NCI-H2081 (cell line): ENCODE results near the gene SLC35F3.
"Not testable (repeated sequence)": the region's sequence is repeated elsewhere in the genome, so short reads cannot be mapped to it uniquely, and the experiment has no call there.

Source experiments
- DNase-seq, 2 experiments: peaks; one replicate each; lab custom pipeline; 2025; lab: John Stamatoyannopoulos, UW

Gene SLC35F3

DNA sequence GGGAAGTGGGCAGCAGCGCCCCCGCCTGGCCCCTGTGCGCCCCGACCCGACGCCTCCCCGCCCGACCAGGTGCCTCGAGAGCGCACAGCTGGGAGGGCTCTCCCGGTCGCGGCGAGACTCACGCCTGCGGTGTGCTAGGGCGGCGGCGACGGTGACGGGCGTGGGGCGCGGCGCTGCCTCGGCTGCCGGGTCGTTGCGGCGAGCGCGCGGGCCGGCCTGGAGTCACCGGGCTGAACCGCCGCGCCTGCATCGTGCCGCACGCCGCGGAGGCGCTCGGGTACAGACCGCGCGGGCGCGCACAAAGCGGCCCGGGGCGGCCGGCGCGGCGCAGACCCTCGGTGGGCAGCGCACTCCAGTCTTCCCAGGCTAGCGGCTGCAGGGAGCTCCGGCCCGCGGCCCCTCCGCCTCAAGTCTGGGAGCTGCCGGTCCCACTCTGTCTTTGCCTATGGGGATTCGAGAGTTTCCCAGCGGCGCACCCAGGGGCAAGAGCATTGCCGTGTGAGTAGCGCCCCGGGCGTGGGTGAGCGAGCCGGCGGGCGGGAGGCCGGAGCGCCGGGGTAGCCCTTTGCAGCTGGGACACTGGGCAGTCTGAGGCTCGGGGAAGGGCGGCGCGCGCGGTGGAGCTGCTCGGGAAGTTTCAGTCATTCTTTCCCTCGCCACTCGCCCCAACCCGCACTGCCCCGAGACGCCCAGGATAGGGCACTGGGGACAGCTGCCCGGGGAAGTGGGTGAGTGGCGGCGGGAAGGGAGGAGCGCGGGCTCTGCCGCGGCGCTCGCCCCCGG lies at the start of gene SLC35F3:
Gene SLC35F3, plus strand, starts transcription at position 44 of the 783 bp plus-strand sequence.
- DNase-seq: peak; percentile 78

DNA sequence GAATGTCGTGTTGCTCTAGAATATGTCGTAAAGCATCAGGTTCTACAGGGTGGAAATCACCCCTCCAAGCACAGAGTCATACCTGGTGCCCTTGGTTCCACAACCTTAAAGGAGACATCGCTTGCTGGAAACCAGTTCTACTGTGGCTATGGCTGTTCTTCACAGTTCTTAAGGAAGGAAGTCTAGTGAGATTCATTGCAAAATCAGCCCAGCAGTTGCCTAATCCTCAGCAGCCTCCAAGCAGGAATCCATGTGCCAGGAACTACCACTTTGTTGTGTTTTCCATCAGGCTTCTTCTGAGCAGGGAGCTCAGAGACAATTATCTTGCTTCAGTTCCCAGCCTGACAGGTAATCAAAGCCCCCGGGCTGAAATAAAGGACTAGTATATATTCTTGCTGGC lies 45.0 kb upstream of the SLC35F3 start:
- DNase-seq: no peak

DNA sequence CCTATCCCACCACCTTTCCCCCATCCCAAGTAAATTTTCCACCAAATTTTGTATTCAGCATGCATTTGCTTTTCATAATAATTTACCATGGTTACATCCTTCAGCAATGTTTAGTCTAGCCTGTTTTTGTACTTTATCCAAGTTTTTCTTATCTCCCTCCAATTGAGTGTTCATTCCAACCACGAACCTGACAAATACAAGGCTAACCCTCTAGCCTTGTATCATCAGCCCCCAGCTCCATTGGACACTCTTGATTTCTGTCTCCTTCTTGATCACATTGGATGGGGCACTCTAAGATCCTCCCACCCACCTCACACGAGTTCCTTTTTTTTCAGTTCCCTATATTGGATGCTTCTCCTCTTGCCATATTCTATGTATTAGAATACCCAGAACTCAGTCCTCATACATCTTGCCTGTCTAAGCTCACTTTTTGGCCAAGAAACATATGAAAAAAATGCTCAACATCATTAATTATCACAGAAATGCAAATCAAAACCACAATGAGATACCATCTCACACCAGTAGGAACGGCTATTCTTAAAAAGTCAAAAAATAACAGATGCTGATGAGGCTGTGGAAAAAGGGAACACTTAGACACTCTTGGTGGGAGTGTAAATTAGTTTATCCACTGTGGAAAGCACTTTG lies 40.5 kb upstream of the SLC35F3 start:
- no peak for DNase-seq

DNA sequence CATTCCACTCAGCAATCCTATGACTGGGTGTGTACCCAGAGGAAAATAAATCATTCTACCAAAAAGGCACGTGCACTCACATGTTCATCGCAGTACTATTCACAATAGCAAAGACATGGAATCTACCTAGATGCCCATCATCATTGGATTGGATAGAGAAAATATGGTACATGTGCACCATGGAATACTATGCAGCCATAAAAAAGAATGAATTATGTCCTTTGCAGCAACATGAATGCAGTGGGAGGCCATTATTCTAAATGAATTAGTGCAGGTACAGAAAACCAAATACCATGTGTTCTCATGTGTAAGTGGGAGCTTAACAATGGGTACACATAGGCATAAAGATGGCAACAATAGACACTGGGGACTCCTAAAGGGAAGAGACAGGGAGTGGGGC lies 39.9 kb upstream of the SLC35F3 start:
- no peak for DNase-seq

DNA sequence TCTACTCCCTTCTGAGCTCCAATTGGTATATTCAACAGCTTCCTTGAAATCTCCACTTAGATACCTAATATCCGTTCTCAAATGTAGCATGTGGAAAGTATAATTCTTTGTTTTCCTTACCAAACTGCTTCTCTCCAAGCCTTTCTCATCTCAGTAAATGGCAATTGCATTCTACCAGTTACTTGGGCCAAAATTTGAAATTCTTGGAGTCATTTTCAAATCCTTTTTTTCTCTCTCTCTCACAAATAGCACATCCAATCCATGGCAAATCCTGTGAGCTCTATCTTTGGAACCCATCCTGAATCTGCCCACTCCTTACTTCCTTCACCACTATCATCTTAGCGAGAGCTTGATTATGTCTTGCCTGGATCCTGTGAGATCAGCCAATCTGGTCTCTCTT lies 39.3 kb upstream of the SLC35F3 start:
- no peak for DNase-seq

DNA sequence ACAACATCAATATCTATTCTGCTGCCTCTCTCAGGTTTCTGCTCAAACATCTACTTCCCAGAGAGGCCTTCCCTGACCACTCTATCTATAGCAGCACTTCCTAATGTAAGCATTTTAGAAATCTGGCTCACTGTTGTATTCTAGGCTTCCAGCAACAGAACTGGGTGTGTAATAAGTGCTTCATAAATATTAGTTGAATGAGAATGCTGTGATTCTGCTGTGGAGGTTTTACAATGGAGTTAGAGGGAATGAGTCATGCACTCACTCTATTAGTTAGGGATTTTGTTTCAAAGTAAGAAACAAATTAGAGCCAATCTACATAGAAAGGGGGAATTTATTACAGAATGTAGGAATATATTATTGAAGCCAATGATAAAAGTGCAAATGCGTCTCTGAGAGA lies 38.6 kb upstream of the SLC35F3 start:
- DNase-seq: no peak

DNA sequence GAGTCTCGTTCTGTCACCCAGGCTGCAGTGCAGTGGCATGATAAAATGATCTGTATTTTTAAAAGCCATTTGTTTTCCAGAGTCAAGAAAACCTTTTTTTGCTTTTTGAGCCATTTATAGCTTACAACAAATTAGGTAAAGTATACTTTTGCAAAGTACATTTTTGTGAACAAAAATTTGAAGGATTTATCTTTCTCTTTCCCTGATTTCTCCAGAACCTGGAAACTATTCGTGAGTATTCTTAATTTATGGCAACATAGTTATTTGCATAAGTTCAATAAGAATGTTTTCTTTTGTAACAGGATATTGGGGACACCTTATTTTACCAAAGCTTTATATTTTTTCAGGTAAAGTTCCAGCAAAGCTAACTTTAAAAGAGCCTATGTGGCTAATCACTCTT lies 37.4 kb upstream of the SLC35F3 start:
- DNase-seq: no peak

DNA sequence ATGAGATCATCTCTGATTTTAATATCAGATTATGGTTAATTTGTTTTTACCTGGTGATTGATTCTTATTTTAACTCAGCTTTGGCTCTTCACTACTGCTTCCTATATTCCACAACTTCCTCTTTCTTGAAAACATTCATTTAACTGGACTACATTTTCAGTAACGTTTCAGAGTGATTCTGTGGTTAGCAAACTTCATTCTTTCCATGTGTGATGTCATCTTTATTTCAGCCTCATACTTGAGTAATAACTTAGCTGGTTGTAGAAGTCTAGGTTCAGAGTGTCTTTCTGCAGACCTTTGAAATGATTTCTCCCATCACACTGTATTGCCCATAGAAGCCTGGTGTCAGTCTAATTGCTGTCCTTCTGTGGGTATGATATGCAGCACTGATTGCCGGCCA lies 36.0 kb upstream of the SLC35F3 start:
- no peak for DNase-seq

DNA sequence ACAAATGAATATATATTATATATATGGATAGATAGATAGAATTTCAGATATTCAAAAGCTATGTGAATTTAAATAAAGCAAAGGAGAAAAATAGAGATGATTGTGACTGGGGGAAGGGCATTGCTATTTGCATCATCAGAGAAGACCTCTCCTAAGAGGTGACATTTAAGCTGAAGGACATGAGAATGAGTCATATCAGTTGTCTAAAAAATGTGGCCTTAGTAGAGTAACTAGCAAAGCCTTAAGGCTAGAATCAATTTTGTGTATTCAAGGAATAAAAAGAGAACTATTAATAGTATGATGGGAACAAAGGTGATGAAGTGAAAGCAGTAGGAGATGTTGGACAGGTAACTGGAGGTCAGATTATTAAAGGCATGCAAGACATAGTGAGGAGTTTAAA lies 34.8 kb upstream of the SLC35F3 start:
- DNase-seq: no peak

DNA sequence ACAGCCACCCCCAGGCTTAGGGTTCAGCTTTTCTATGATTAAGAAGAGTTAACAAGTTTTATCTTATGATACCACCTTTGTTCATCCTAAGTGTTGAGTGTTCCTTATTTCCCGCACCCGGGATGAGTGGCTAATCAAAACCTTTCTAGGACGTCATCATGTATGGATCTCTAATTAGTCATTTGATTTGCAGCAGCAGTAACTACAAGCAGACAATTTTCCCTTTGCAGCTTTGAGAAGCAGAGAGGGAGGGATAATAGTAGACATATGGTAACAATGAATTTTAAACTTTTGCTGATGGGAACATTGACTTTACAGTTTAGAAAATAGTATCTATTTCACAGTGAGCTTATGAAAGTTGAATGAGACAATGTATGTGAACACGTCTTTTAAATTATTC lies 30.8 kb upstream of the SLC35F3 start:
- DNase-seq: no peak

DNA sequence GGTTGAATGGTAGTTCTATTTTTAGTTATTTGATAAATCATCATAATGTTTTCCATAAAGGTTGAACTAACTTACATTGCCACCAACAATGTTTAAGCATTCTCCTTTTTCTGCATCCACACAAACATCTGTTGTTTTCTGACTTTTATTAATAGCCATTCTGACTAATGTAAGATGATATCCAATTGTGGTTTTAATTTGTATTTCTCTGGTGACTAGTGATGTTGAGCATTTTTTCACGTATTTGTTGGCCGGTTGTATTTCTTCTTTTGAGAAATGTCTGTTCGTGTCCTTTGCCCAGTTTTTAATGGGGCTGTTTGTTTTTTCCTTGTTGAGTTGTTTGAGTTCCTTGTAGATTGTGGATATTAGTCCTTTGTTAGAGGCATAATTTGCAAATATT lies 24.6 kb upstream of the SLC35F3 start:
- no peak for DNase-seq

DNA sequence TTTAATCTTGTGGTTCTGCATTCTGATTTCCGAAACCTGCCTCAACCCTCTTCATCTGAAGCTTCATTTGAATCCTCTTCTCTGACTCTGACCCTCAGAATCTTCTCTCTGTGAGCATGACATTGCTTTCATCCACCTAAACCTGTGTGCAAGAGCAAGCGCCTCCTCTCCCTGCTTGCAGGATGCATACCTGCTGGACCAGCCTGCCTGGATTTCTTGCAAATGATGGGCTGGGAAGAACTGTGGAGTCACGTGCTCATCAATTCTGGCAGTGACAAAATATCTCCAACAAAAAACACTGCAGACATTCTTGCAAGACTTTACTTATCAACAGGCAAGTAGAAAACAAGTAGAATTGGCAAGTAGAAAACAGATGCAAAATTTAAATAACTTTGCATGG lies 20.8 kb upstream of the SLC35F3 start:
- DNase-seq: no peak

DNA sequence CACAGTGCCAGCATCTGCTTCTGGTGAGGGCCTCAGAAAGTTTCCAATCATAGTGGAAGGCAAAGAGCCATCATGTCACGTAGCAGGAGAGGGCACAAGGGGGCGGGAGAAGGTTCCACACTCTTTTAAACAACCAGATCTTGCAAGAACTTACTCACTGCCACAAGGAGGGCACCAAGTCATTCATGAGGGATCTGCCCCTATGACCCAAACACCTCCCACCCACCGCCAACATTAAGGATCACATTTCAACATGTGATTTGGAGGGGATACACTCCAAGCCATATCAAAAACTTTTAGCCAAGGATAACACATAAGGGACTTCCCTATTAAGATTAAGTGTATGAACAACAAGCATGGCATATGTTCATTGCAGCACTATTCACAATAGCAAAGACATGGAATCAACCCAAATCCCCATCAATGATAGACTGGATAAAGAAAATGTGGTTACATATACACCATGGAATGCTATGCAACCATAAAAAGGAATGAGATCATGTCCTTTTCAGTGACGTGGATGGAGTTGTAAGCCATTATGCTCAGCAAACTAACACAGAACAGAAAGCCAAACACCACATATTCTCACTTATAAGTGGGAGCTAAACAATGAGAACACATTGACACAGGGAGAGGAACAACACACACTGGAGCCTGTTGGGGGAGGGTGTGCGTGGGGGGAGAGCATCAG lies 19.9 kb upstream of the SLC35F3 start:
- no peak for DNase-seq

DNA sequence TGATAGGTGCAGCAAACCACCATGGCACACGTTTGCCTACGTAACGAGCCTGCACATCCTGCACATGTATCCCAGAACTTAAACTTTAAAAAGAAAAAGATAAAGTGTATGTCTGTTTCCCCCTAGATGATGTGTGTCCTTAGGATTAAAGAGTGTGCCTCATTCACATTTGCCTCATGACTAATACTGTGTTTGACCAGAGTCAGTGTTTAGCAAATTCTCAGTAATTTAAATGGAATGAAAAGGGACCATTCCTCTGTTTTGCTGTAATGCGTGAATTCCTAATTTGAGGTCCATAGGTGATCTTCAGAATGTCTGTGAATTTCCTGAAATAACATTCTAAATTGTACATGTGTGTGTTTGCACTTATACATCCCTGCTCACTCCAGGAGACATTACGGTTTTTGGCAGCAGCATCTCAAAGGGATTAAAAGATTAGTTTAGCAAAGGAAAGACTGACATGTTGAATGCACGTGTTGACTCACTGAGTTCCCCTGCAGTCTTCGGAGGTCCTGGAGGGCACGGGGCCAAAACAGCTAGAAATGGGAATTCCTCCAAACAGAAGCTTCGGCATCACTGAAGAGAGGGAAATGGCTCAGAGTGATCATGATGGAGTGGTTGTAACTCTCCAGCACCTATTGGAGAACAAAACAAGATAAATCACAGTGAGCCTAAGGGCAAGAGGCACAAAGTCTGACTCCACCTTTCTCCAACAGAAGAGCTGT lies 19.1 kb upstream of the SLC35F3 start:
- DNase-seq: no peak

DNA sequence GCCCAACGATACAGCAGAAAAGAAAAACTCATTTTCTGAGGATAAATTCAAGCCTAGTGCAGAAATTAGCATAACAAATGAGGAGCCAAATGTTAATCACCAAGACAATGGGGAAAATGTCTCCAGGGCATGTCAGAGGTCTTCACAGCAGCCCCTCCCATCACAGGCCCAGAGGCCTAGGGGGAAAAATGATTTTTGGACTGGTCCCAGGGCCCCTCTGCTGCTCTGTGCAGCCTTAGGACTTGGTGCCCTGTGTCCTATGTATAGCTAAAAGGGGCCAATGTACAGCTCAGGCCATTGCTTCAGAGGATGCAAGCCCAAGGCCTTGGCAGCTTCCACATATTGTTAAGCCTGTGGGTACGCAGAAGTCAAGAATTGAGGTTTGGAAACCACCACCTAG lies 13.3 kb upstream of the SLC35F3 start:
- not testable (repeated sequence) for DNase-seq

DNA sequence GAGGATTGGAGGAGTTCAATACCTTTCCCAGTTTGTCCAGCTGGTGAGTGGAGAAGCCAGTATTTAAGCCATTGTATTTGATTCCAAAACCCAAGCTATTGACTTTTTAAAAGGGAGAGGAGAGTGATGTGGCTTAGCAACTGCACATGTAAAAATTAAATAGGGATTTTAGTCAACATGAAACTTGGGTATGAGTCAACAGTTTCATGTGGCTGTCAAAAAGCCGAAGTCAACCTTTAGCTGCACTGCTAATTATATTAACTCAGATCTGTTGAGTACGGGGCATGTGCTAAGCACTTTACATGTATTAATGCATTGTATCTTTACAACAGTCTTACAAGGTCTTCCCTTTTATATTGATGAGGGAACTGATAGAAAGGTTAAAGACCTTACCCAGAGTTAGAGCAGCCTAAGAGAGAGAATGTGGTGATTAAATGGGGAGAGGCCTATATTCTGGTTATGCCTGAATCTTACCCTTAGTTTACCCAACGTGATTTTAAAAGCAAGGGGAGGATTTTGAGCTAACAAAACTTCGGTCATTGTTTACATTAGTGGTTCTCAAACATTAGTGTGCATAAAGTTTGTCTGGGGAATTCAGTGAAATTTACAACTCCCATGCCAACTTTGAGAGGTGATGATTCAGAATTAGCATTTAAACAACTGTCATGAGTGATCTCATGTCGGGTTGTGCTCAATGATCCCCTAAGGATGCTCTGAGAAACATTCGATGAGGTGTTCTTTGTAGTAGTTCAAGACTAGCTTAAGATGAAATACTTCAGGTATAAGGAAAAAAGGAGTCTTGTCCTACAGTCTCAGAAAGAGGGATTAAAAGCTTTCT lies 6.9 kb upstream of the SLC35F3 start:
- DNase-seq: no peak

DNA sequence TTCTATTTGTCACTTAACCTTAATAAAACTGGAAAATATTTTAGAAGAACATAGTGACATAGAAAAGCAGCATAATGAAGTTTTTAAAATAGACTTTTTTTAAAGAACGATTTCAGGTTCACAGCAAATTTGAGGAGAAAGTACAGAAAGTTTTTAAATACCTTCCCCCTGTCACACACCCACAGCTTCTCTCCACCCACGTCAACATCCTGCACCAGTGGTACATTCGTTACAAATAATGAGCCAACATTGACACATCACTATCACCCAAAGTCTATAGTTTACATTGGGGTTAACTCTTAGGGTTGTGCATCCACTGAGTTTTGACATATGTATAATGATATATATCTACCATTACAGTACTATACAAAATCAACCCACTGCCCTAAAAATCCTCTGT lies 3.0 kb upstream of the SLC35F3 start:
- no peak for DNase-seq

DNA sequence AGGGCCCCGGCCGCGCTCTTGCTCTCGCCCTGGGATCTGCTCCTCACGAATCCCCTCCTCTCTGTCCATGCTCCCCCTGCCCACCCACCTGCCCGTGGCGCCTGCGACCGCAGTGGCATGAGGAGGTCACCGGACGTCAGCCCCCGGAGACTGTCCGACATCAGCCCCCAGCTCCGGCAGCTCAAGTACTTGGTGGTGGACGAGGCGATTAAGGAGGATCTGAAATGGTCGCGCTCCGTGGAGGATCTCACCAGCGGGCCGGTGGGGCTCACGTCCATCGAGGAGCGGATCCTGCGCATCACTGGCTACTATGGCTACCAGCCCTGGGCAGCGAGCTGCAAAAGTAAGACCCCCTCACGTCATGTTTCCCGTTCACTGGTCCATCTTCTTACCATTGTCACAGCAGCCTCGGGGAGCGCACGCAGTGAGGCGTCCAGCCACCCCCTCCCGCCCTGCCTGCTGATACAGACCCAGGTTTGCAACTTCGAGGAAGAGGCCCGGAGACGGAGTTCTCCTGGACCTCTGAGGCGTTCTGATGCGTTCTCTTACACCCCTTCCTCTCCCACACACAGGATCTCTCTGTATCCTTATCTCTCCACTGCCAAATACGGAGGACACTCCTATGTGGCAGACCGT lies 1.1 kb downstream of the SLC35F3 start:
- no peak for DNase-seq

DNA sequence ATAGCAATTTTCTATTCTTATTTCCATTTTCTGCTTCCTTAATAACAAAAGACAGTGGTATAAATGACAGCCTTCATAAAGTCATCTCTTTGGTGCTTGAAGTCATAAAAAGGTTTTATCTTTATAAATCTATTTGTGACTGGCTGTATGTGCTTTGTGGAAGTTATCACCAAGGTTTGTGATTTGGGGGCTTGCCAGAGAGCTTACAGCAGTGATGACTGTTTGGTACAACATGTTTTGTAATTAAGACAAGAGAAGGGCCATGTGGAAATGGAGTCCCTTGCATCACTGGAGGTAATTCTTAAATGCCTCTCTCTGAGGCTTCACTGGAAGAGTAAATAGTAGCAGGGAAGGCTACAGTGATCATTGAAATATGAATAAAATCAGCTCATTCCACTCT lies 2.7 kb downstream of the SLC35F3 start:
- no peak for DNase-seq

DNA sequence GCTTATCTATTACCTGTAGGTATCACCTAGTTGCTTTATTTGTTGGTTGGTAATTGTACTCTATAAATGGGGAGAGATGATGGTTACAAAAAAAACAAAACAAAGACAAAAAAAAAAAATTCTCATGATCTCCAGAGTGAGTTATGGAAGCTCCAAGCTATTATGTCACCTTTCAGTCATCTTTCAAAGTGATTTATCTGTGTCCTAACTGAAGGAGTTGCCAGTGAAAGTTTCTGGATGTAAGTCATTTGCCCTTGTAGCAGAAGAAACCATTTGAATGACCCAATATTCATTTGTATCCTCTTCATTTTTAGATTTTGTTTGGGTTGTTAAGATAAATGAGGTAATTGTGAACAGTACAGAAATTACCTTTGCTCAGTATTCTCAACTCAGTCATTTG lies 3.6 kb downstream of the SLC35F3 start:
- DNase-seq: no peak

DNA sequence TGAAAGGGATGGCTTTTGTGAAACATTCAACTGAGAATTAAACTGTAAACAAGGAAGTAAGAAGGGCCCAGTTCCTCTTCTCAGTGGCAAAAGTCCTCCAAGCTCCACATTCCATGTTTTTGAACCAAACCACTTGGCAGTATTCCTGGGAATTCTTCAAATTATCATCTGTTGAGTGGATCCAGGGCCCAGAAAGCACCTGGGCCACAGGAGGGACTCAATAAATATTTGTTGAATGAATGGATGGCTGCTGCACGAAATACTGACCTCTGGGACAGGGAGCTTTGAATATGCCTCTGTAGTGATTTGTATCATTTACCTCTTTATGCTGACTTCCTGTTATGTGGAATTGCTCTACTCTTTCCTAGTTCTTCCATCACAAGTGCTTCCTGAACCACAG lies 4.7 kb downstream of the SLC35F3 start:
- DNase-seq: no peak
